ACHN (cell line): ENCODE measurements around the gene SPINT2.
"Not testable (repeated sequence)": the region's sequence is repeated elsewhere in the genome, so short reads cannot be mapped to it uniquely, and the experiment has no call there.

Experiments
- DNase-seq: peaks from one replicate; pipeline ENCODE4 v3.0.0-alpha.2; 2015
- in situ Hi-C: cut with HindIII; loops from 2 replicates; pipeline ENCODE4 v1.10.0; 2017; ENCODE audit warnings: low sequenced_read_pairs, low pct_ligation_motif_present, low pct_unique_long_range_greater_than_20kb

Gene SPINT2

DNA sequence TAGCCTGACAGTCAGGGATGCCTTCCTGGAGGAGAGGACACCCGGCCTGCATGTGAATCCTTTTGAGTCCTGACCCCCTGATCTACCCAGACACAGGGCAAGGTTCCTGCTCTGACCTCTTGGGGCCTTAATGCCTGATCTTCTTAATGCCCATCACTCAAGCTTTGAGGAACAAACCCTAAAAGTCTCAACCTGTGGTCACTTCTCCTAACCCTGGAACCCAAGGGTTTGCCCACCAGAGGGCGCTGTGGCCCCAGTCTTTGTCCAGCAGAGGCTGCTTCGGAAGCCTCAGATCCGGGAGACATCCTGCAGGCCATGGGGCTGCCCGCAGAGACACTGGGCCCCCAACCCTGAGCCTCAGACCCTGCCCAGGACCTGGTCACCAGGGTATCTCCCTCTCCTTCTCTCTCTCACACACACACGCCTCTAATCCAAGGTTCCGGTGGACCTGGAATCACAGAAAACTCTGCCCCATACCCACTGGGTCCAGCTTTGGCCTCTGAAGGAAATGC is 30.6 kb upstream of the SPINT2 start:
- in situ Hi-C loops, result no loop called here

DNA sequence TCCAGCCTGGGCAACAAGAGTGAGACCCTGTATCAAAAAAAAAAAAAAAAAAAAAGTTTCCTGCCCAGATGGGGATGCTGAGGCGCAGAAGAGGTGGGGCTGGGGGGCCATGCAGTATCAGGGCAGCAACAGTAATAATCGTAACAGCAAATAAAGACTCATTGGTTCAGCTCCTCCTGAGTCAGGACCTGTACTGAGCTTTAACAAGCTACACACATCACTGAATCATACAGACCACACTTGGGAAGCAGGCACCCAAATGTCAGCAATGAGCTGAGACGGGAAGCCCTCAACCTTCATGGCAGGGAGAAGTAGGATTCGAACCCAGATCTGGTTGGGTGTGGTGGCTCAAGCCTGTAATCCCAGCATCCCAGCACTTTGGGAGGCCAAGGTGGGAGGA is 29.8 kb upstream of the SPINT2 start:
- DNase-seq, result no peak
- in situ Hi-C loops, result no loop called here

More for the DNA sequence above, 30.6 kb upstream of the SPINT2 start:
- peak; percentile 73 for DNase-seq

DNA sequence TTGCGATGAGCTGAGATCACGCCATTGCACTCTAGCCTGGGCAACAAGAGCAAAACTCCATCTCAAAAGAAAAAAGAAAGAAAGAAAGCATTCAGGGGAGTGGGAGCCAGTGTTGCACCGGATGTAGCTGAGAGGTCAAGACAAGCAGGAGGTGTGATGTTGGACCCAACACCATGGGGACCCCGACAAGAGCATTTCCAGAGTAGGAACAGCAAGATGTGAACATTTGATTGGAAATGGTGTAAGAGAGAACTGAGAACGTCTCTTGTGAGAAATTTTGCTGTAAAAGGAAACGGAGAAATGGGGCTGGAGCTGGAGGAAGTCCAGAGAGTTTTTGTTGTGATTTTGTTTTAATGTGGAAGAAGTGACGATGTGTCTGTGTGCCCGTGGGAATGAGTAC is 24.6 kb upstream of the SPINT2 start:
- in situ Hi-C loops, result no loop called here
- DNase-seq, result no peak

DNA sequence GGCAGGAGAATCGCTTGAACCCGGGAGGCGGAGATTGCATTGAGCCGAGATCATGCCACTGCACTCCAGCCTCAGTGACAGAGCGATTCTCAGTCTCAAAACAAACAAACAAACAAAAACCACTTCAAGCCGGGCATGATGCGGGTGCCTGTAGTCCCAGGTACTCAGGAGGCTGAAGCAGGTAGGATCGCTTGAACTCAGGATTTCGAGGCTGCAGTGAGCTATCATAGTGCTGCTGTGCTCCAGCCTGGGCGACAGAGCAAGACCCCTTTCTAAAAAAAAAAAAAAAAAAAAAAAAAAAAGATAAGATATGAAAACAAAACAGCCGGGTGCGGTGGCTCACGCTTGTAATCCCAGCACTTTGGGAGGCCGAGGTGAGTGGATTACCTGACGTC is 21.1 kb upstream of the SPINT2 start:
- DNase-seq, result no peak
- in situ Hi-C loops, result no loop called here

DNA sequence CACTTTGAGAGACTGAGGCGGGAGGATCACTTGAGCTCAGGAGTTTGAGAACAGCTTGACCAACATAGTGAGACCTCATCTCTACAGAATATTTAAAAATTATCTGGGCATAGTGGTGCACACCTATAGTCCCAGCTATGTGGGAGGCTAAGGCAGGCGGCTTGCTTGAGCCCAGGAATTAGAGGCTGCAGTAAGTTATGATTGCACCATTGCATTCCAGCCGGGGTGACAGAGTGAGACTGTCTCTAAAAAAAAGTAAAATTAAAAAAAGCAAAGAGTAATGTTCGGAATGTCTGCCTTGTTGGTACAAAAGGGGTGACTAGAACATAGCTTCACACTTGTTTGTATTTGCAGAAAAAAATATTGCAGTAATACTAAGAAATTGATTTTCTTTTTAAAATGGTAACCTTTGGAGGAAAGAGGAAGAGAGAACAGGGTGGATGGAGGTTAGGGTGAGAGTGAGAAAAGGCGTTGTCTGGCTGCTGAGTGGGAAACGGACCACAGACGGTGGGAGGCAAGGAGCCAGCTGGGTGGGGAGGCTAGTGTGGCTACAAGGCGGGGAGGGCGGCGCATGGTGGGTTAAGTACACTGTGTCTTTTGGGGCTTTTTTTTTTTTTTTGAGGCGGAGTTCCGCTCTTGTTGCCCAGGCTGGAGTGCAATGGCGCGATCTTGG is 18.4 kb upstream of the SPINT2 start:
- in situ Hi-C loops, result no loop called here
- DNase-seq, result no peak

DNA sequence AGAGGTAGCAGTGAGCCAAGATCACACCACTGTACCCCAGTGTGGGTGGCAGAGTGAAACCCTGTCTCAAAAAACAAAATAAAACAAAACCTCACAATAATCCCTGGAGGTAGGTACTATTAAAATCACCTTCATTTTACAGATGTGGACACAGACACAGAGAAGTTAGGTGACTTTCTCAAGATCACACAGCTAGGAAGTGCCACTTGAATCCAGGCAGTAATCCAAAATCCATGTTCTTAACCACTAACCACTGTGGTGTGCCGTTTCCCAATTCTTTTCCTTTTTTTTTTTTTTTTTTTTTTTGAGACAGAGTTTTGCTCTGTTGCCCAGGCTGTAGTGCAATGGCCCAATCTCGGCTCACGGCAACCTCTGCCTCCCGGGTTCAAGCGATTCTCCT is 17.2 kb upstream of the SPINT2 start:
- no peak for DNase-seq
- in situ Hi-C loops, result no loop called here

DNA sequence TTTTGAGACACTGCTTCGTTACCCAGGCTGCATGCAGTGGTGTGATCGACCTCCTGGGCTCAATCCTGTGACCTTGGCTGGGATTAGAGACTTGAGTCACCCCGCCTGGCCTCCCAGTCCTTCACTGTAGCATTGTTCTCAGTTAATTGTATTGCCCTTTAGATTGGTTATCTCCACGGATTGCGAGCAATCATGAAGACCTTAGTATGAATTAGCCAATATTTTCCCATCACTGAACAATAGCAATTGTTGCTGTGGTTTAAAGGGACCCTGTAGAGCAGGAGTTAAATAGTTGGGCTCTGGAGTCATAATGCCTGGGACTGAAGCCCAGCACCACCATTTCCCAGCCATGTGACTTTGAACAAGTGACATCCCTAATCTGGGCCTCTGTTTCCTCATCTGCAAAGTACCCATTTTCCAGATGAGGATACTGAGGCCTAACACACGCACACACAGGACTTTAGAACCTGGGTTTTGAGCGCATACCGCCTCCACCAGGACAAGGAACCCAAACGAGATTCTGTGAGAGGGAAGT is 16.6 kb upstream of the SPINT2 start:
- no peak for DNase-seq
- in situ Hi-C loops, result no loop called here

DNA sequence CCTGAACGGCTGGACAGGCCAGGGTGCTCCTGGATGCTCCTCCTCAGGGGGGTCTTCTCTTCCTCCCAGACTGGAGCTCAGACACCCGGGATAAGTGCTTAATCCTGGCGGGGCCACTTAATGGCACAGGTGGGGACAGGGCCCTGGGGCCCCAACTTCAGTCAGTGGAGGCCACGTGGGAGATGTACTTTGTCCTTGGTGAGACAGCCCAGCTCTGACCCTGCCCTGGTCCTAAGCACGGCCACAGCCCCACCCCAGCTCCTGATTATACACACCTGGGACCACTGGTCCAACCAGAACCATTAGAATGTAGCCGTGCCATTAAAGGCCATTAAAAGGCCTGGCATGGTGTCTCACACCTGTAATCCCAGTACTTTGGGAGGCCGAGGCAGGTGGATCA is 16.0 kb upstream of the SPINT2 start:
- in situ Hi-C loops, result no loop called here

DNA sequence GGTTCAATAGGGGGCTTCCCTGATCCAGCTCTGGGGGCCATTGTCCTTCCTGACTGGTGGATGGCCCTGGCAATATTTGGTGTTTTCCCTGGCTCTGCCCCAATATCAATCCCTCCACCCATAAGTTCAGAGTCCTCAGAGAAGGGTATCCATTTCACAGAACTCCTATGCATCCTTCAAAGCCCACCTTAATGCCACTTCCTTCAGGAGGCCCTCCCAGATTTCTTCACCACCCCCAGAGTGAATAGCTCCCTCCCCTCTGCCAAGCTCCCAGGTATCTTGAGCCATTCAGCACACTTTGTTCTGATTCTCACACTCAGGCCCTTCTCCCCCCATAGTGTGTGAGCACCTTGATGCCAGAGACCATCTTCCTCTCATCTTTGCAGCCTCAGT is 13.9 kb upstream of the SPINT2 start:
- in situ Hi-C loops, result no loop called here
- no peak for DNase-seq

More for the DNA sequence above, 16.0 kb upstream of the SPINT2 start:
- no peak for DNase-seq

DNA sequence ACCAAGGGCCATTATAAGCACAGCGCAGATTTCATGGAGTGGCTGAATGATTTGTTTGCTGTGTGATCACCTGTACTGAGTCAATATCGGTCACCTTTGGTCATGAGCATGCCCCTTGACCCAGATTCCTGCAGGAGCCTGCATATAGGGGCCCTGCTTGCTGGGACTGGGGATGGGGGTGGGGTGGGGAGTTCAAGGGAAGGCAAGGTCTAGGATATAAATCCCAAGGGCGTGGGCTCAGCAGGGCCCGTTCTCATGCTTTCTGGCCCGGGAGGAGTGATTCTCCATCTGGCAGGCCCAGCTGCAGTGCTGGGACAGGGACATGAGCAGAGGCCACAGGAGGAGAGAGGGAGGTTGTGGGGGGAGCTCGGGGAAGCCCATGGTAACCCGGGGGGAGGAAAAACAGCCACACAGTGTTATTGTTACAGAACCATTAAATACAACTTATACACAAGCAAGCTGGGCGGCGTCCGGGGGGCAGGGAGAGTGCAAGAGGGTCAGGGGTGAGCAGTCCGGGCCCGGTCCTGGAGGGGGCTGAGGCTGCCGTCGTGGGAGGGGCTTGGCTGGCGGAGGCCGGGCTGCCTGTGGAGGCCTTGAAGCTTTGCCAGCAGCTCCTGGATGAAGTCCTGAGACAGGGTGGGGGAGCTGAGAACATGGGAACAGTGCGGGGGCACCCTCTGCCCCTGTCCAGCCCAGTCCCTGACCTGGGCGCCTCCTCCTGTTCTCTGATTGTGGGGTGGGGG is 13.4 kb upstream of the SPINT2 start:
- in situ Hi-C loops, result no loop called here
- DNase-seq, result no peak

DNA sequence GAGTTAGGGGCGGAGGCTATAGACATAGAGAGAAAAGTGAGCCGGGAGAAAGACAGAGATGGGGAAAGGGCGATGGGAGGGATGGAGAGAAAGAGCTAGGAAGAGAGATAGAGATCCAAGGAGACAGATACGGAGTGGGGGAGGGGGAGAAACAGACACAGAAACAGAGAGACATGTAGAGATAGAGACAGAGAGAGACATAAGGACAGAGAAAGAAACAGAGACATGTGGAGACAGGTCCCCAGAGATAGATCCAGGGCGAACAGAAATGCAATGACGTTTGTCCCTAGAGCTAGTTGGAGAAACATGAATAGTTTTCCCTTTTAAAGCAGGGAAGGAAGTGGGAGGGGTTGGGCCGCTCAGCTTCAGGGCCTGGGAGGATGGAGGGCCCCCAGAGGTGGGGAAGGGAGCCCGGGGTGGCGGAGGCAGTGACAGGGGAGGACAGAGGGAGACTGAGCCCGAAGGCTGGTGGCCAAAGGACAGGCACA is 12.8 kb upstream of the SPINT2 start:
- DNase-seq, result no peak
- in situ Hi-C loops, result no loop called here

DNA sequence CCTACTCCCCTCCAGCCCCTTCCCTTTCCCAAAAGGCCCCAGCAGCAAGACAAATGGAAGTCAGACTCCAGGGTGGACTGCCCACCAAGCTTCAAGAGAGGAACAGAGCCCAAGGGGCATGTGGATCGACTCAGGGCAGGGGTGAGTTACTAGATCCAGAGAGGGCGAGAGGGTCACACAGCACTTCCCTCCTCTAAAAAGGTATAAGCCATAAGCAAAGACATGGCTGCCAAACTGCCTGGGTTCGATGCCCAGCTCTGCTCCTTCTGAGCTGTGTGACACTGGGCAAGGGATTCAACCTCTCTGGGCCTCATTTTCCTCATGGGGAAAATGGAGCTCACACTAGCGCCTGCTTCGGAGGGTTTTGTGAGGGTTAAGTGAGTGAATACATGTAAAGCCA is 12.0 kb upstream of the SPINT2 start:
- in situ Hi-C loops, result no loop called here
- no peak for DNase-seq

DNA sequence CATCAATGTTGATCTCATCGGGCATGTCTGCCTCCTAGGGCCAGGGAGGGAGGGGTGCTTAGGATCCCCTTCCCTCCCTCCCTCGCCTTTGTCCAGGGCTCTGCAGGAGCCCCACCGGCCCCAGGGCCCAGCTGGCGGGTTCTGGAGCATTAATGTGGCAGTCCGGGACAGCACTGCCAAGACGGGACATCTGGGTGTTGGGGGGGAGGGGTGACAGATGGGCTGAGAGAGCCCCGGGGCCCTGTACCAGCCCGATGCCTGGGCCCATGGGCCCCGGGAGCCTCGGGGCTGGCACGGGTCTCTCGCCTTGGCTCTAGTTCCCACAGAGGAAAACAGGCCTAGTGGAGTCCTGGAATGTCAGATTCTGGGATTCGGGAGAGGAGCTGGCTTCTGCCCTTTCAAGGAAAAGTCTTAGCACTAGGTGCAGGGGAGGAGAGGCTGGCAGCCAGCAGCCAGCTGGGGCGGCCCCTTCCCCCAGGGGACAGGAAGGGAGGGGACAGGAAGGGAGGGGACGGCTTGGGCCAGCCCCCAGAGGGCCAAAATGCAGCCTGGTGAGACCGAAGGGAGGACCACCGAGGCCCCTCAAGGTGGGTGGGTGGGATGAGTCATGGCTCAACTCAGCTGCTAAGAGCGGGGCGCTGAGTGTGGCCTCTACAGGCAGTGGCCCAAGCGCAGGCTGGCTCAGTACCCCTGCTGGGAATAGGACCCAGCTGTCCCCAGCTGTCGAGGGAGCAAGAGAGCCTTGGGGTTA is 11.3 kb upstream of the SPINT2 start:
- in situ Hi-C loops, result no loop called here
- DNase-seq, result no peak

DNA sequence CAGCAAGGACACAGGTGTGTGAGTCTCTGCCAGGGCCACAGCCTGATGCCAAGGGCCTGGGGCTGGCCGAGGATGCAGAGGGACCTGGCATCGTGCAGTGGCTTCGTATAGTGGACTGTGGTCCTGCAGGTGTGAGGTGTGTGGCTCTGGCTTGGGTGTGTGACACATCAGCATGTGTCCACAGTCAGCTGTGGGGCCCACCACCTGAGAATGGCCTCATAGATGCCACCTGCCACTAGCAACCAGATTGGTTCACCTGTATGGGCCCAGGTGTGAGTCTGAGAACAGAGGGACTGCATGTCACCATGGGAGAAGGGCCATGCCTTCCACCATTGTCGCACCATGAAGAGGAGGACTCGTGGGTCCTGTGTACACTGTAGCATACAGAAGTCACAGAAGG is 10.6 kb upstream of the SPINT2 start:
- DNase-seq, result no peak
- in situ Hi-C loops, result no loop called here

DNA sequence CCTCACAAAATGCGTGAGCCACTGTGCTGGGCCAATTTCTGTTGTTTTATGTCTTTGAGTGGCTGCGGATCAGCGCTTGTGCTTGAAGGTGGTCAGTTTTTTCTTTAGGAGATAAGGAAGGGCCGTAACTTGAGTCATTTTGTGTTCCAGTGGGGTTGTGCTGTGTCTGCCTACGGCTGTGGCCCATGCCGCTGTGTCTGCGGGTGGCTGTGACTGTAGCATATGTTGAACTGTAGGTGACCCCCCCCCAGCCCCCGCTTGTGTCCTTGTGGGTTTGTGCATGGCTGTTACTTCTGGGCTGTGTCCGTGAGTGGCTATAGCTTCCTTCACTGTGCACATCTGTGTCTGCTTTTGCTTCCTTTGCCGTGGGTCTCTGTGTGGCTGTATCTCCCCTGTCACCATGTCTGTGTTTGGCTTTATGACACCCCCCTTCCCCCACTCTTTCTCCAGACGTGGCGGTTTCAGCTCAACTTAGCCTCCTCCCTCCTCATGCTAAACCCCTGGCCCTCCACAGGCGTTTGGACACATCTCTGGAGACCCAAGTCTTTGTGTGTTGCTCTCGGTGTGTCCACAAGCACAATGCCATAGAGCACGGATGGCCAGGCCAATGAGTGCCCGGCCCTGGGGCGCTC is 8.9 kb upstream of the SPINT2 start:
- in situ Hi-C loops, result no loop called here
- no peak for DNase-seq

DNA sequence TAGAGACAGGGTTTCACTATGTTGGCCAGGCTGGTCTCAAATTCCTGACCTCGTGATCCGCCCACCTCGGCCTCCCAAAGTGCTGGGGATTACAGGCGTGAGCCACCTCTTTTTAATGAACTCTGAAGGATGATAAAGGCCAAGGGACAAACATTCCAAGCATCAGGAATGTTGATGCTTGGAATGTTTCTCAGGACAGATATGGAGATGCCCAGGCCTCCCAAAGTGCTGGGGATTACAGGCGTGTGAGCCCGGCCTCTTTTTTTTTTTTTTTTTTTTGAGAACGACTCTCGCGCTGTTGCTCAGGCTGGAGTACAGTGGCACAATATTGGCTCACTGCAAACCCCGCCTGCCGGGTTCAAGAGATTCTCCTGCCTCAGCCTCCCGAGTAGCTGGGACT is 2.4 kb upstream of the SPINT2 start:
- in situ Hi-C loops, DNase-seq: not testable (repeated sequence)

DNA sequence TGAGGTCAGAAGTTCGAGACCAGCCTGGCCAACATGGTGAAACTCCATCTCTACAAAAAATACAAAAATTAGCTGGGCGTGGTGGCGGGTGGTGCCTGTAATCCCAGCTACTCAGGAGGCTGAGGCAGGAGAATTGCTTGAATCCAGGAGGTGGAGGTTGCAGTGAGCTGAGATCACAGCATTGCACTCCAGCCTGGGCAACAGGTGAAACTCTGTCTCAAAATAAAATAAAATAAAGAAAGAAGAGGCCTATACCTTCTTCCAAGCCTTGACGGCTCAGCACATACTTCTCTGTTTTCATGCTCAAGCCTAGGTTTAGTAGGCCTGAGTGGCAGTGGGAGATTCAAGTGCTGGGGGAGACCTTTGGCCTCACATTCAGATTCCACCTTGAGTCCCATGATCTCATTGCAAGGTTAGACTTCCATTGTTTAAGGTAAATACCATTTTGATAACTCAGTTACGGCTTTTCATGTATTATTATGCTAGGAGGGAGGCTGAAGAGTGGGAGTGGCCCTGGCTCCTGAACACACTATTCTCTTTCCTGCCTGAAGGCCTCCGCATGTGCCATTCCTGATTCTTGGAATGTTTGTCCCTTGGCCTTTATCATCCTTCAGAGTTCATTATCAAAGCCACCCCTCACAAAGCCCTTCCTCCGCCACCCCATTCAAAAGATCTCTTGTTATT is 1.6 kb upstream of the SPINT2 start:
- in situ Hi-C loops, result no loop called here
- no peak for DNase-seq
